Muscle of back (tissue), 11 donors: ENCODE results near the gene ISOC2. TPM values are rescaled to one million over a fixed set of nuclear protein-coding genes. Genes with fewer than 3 reads are reported as not detected.
A peak's percentile ranks its signal among the peaks of the same experiment; 100 is the strongest.
"Not testable (repeated sequence)": the region's sequence is repeated elsewhere in the genome, so short reads cannot be mapped to it uniquely, and the experiment has no call there.

ENCODE experiments used
- DNase-seq, 3 donors: peaks; one replicate each; pipeline versions ENCODE4 v3.0.0 to v3.0.0-alpha.2; 2013
- polyA plus RNA-seq, 10 donors: library from polyadenylated mRNA; unstranded; fragments of 120-200 nt; gene quantifications; one replicate each; pipeline ENCODE4 v1.2.1, GENCODE V29; 2013; ENCODE audit not compliant: insufficient read length in 10 of 10

Gene ISOC2
- polyA plus RNA-seq, 10 donors = 26.6 to 40.9 (median 30.8) TPM

- no peak for DNase-seq
Observed at GRCh38 chr19:55461974-55462626, 658 bp upstream of the ISOC2 start.

- peak; percentile 80 to 94 (median 92) for DNase-seq
Observed at GRCh38 chr19:55460670-55461258, 678 bp downstream of the ISOC2 start.

GRCh38 chr19:55459950-55460657 is 1.3 kb downstream of the ISOC2 start:
- DNase-seq = peak; percentile 27 to 78 (median 60)

GRCh38 chr19:55459551-55459949 is 1.9 kb downstream of the ISOC2 start:
- DNase-seq = no peak

GRCh38 chr19:55457683-55458457 is 3.6 kb downstream of the ISOC2 start:
- no peak for DNase-seq

GRCh38 chr19:55456347-55456746 is 5.1 kb downstream of the ISOC2 start:
- DNase-seq = no peak

- DNase-seq = no peak
Observed at GRCh38 chr19:55455576-55456235, 5.7 kb downstream of the ISOC2 start.

- DNase-seq = no peak
Observed at GRCh38 chr19:55454787-55455243, 6.6 kb downstream of the ISOC2 start.

GRCh38 chr19:55453511-55454260 is 7.8 kb downstream of the ISOC2 start:
- DNase-seq = no peak

- DNase-seq = peak; percentile 69 to 94 (median 92)
Observed at GRCh38 chr19:55452749-55453346, 8.6 kb downstream of the ISOC2 start.

GRCh38 chr19:55451965-55452748 is 9.3 kb downstream of the ISOC2 start:
- DNase-seq = no peak

- DNase-seq = no peak
Observed at GRCh38 chr19:55451163-55451964, 10.1 kb downstream of the ISOC2 start.

- no peak for DNase-seq
Observed at GRCh38 chr19:55449469-55449868, 12.0 kb downstream of the ISOC2 start.

- DNase-seq = not testable (repeated sequence)
Observed at GRCh38 chr19:55448175-55448490, 13.3 kb downstream of the ISOC2 start.

- no peak for DNase-seq
Observed at GRCh38 chr19:55447421-55448174, 13.8 kb downstream of the ISOC2 start.

- DNase-seq = no peak
Observed at GRCh38 chr19:55446060-55446459, 15.4 kb downstream of the ISOC2 start.

- no peak for DNase-seq
Observed at GRCh38 chr19:55444646-55445045, 16.8 kb downstream of the ISOC2 start.

GRCh38 chr19:55443824-55444480 is 17.5 kb downstream of the ISOC2 start:
- DNase-seq = no peak
